Cardiac muscle cell (in vitro differentiated cells and primary cell): ENCODE data around the gene RCSD1. TPM values are rescaled to one million over a fixed set of nuclear protein-coding genes. Genes with fewer than 3 reads are reported as not detected.

Source experiments
- DNase-seq, 2 donors: peaks; one replicate each; pipeline versions ENCODE4 v3.0.0 to v3.0.0-alpha.2; 2010 to 2017; ENCODE audit warnings: low read depth in 1 of 2, low spot score in 1 of 2
- H3K27ac ChIP-seq: fragments of 200-600 bp; sonication (generic); 2 replicates; pipeline ENCODE4 v1.5.1; 2016
- H3K27me3 ChIP-seq: fragments of 200-600 bp; sonication (generic); 2 replicates; pipeline ENCODE4 v1.6.0; 2016; ENCODE audit warnings: control low read depth
- H3K36me3 ChIP-seq: fragments of 200-600 bp; sonication (generic); 2 replicates; pipeline ENCODE4 v1.5.1; 2016; ENCODE audit warnings: control low read depth
- H3K4me1 ChIP-seq: fragments of 200-600 bp; sonication (generic); 2 replicates; pipeline ENCODE4 v1.8.1; 2017; ENCODE audit warnings: low read depth, mild to moderate bottlenecking, mixed run types
- H3K4me3 ChIP-seq: fragments of 200-600 bp; sonication (generic); 2 replicates; pipeline ENCODE4 v1.5.1; 2016; ENCODE audit warnings: mild to moderate bottlenecking
- H3K9me3 ChIP-seq: fragments of 200-600 bp; sonication (generic); 2 replicates; pipeline ENCODE4 v1.5.1; 2017; ENCODE audit warnings: low read depth, mild to moderate bottlenecking, control low read depth
- CTCF ChIP-seq: IDR thresholded peaks from 2 replicates; pipeline ENCODE4 v1.5.1; 2012; ENCODE audit warnings: low read depth, mild to moderate bottlenecking, low read length
- polyA plus RNA-seq: library from polyadenylated mRNA; unstranded; fragments of >200 nt; fragmentation: Nextera tagmentation; extraction: Ambion mirVana; gene quantifications from 2 replicates; pipeline ENCODE4 v1.2.1, GENCODE V29; 2016
- total RNA-seq: library from RNA; depleted of rRNA; stranded (reverse); fragments of >200 nt; gene quantifications from 2 replicates; pipeline ENCODE4 v1.2.3, GENCODE V29; 2016

RCSD1 gene
- total and polyA plus RNA-seq, 2 experiments from 2014 or later = 77.3 to 317 TPM

DNA sequence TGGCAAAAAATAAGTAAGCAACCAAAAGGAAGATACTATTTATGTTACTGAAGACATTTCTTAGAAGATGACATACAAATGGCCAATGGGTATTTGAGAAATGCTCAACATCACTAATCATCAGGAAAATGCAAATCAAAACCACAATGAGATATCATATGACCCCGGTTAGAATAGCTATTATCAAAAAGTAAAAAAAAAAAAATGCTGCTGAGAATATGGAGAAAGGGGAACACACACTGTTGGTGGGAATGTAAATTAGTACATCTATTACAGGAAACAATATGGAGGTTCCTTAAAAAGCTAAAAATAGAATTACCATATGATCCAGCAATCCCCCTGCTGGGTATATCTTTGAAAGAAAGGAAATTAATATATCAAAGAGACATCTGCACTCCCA is 42.2 kb upstream of the RCSD1 start:
- no peak for TF ChIP-seq CTCF
- no peaks in the 10 kb centered on the region for H3K36me3 ChIP-seq

GRCh38 chr1:167588361-167588760 is 41.7 kb upstream of the RCSD1 start:
- H3K36me3 ChIP-seq = no peaks in the 10 kb centered on the region
- H3K27me3 ChIP-seq = no peaks in the 10 kb centered on the region
- no peaks in the 10 kb centered on the region for H3K9me3 ChIP-seq
- DNase-seq = no peak
- H3K4me1 ChIP-seq = peaks cover 11% of the 10 kb centered on the region
- no peak overlapping the region for H3K4me3 ChIP-seq
- TF ChIP-seq CTCF = no peak
- H3K27ac ChIP-seq = no peak overlapping the region

More for the DNA sequence above, 42.2 kb upstream of the RCSD1 start:
- Histone ChIP-seq H3K27me3 (no peaks in the 10 kb centered on the region), H3K4me1 (peaks cover 11% of the 10 kb centered on the region), H3K4me3 (no peak overlapping the region), H3K27ac (no peak overlapping the region), H3K9me3 (no peaks in the 10 kb centered on the region)
- no peak for DNase-seq

GRCh38 chr1:167592475-167592874 is 37.6 kb upstream of the RCSD1 start:
- TF ChIP-seq CTCF = no peak
- Histone ChIP-seq H3K4me3 (no peak overlapping the region), H3K4me1 (peaks cover 11% of the 10 kb centered on the region), H3K27ac (no peak overlapping the region), H3K9me3 (no peaks in the 10 kb centered on the region), H3K36me3 (no peaks in the 10 kb centered on the region), H3K27me3 (no peaks in the 10 kb centered on the region)
- DNase-seq = no peak

DNA sequence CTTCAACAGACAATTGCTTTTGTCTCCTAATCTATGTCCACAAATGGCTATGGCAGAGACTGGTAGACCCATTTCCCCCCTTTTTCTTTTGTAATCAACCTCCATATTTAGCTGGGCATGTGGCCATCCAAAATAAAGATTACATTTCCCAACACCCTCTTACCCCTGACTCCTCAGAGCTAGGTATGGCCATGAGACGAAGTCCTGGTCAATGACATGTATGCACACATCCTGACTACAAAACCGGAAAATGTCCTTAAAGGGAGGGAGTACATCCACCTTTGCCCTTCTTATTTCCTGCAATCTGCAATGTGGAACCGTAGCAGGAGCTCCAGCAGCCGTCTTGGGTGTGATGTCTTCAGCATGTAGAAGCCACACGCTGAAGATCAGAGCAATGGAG is 36.2 kb upstream of the RCSD1 start:
- H3K36me3 ChIP-seq = no peaks in the 10 kb centered on the region
- TF ChIP-seq CTCF = no peak

GRCh38 chr1:167594822-167595221 is 35.2 kb upstream of the RCSD1 start:
- Histone ChIP-seq H3K27me3 (no peaks in the 10 kb centered on the region), H3K4me3 (no peak overlapping the region), H3K4me1 (peaks cover 11% of the 10 kb centered on the region), H3K36me3 (no peaks in the 10 kb centered on the region), H3K9me3 (no peaks in the 10 kb centered on the region), H3K27ac (no peak overlapping the region)
- no peak for DNase-seq
- TF ChIP-seq CTCF = no peak

More for the DNA sequence above, 36.2 kb upstream of the RCSD1 start:
- Histone ChIP-seq H3K27me3 (no peaks in the 10 kb centered on the region), H3K27ac (no peak overlapping the region), H3K9me3 (no peaks in the 10 kb centered on the region), H3K4me1 (peaks cover 11% of the 10 kb centered on the region), H3K4me3 (no peak overlapping the region)
- DNase-seq = no peak
